OCI-LY7 (cell line): ENCODE measurements around the gene CLCF1. TPM values are rescaled to one million over a fixed set of nuclear protein-coding genes. Genes with fewer than 3 reads are reported as not detected.

Source experiments
- BruUV-seq: library from RNA; stranded (reverse); fragments of 400-500 nt; replicated peaks from 2 replicates; lab custom pipeline; 2021; lab: Mats Ljungman, UMichigan
- CTCF ChIA-PET: fragments of 300-600 bp; sonication (Branson Sonifier 250); formaldehyde crosslinking; loops from one replicate; lab custom pipeline; 2022; ENCODE audit warnings: antibody characterized with exemption; ENCODE audit not compliant: unreplicated experiment; lab: Charles Lee
- POLR2A ChIA-PET: fragments of 300-600 bp; sonication (Branson Sonifier 250); formaldehyde crosslinking; loops from one replicate; lab custom pipeline; 2022; ENCODE audit warnings: antibody characterized with exemption; lab: Charles Lee
- DNase-seq: peaks from one replicate; pipeline ENCODE4 v3.0.0-alpha.2; 2015; ENCODE audit warnings: low spot score
- H2AFZ ChIP-seq: fragments of 200-600 bp; sonication (generic), shearing (Covaris generic); 2 replicates; pipeline ENCODE4 v1.6.1; 2014; ENCODE audit warnings: mild to moderate bottlenecking, antibody characterized with exemption, low read length, moderate library complexity
- H3K27ac ChIP-seq: fragments of 200-600 bp; sonication (generic); 2 replicates; pipeline ENCODE4 v1.5.1; 2014; ENCODE audit warnings: mixed run types, low read depth, mild to moderate bottlenecking, moderate library complexity, low read length, inconsistent platforms; ENCODE audit not compliant: poor library complexity, severe bottlenecking
- H3K36me3 ChIP-seq: fragments of 200-600 bp; sonication (generic); 2 replicates; pipeline ENCODE4 v1.6.1; 2014; ENCODE audit warnings: mild to moderate bottlenecking, antibody characterized with exemption, low read length, moderate library complexity, mixed read lengths; ENCODE audit not compliant: insufficient read depth
- H3K4me1 ChIP-seq: fragments of 200-600 bp; sonication (generic); 2 replicates; pipeline ENCODE4 v1.5.1; 2014; ENCODE audit warnings: mild to moderate bottlenecking, low read length; ENCODE audit not compliant: insufficient read depth, poor library complexity, severe bottlenecking
- H3K4me2 ChIP-seq: fragments of 200-600 bp; sonication (generic); 2 replicates; pipeline ENCODE4 v1.6.1; 2014; ENCODE audit warnings: mild to moderate bottlenecking, low read length
- H3K4me3 ChIP-seq: fragments of 200-600 bp; sonication (generic); 2 replicates; pipeline ENCODE4 v1.5.1; 2014; ENCODE audit warnings: mild to moderate bottlenecking, low read depth, low read length; ENCODE audit not compliant: poor library complexity, severe bottlenecking
- H3K79me2 ChIP-seq: fragments of 200-600 bp; sonication (generic); 2 replicates; pipeline ENCODE4 v1.6.1; 2016; ENCODE audit warnings: low read depth, mild to moderate bottlenecking, low read length, moderate library complexity, mixed read lengths; ENCODE audit not compliant: insufficient read depth
- H3K9me2 ChIP-seq: fragments of 200-600 bp; sonication (generic); 2 replicates; pipeline ENCODE4 v1.6.1; 2016; ENCODE audit warnings: mild to moderate bottlenecking, low read length, mixed read lengths; ENCODE audit not compliant: insufficient read depth
- H3K9me3 ChIP-seq: fragments of 200-600 bp; sonication (generic); 2 replicates; pipeline ENCODE4 v1.6.1; 2014; ENCODE audit warnings: mild to moderate bottlenecking, mixed run types, low read length, mixed read lengths
- H4K20me1 ChIP-seq: fragments of 200-600 bp; sonication (generic); 2 replicates; pipeline ENCODE4 v1.6.1; 2014; ENCODE audit warnings: mild to moderate bottlenecking, antibody characterized with exemption, low read length, moderate library complexity, mixed read lengths; ENCODE audit not compliant: insufficient read depth
- EZH2phosphoT487 ChIP-seq: fragments of 200-600 bp; sonication (generic); IDR thresholded peaks from 2 replicates; pipeline ENCODE4 v1.6.1; 2018; ENCODE audit warnings: low read depth, borderline replicate concordance, mild to moderate bottlenecking, mixed run types, antibody characterized with exemption, low read length, moderate library complexity, mixed read lengths
- intact Hi-C: fragments of 100-400 bp; cut with micrococcal nuclease; formaldehyde crosslinking; loops from one replicate; pipeline ENCODE4 v1.10.0; 2022; ENCODE audit not compliant: unreplicated experiment
- total RNA-seq, 2 experiments: library from RNA; depleted of rRNA in 1 of 2; stranded (reverse); fragments of >200 nt in 1 of 2; shearing (Covaris generic) in 1 of 2; gene quantifications; 2 replicates each; pipeline ENCODE4 v1.2.3, GENCODE V29; 2014 to 2022
- TF ChIP-seq, protein P1 (sequence below): fragments of 200-600 bp; sonication (generic); conservative IDR thresholded peaks from 2 replicates; pipeline ENCODE4 v1.5.1; 2014; ENCODE audit warnings: mild to moderate bottlenecking, antibody characterized with exemption, low read length, moderate library complexity, mixed read lengths

Gene CLCF1
- total RNA-seq, 2 experiments from 2014 or later, result 0.34 to 0.35 TPM

DNA sequence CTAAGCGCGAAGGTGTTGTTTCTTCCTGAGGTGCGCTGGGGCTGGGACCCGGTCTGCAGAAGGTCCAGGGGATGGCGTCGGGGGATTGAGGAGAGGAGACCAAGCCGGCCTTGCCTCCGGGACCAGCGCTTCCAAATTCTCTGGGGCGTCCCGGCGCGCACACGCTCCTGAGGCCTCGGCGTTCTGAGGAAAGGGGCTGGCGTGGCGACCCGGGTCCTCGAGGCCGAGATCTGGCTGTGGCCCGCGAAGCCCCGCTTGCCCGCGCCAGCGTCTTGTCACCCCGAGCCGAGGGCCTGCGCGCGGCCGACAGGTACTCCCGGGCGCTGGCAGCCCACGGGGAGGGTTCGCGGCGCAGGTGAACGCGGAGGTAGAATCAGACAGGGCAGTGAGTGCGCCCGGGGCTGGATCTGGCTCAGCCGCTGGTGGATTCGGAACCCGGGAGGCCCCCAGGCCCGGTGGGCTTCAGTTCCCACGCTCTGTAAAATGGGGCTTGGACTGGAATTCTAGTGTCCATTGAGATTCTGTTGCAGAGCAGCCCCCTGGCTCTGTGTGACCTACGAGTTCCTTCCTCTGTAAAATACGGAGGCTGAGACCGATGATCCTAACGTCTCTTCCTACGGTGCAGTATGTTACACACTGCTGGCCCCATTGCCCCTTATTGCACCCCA lies 55.4 kb downstream of the CLCF1 start:
- no peak for DNase-seq
- peak overlapping the region; percentile 78 for H3K4me3 ChIP-seq
- intact Hi-C loops, result loop anchor here (1.0 kb wide), 5 partner anchors 30 to 237 kb away; partner anchors contain the start of gene GRK2

DNA sequence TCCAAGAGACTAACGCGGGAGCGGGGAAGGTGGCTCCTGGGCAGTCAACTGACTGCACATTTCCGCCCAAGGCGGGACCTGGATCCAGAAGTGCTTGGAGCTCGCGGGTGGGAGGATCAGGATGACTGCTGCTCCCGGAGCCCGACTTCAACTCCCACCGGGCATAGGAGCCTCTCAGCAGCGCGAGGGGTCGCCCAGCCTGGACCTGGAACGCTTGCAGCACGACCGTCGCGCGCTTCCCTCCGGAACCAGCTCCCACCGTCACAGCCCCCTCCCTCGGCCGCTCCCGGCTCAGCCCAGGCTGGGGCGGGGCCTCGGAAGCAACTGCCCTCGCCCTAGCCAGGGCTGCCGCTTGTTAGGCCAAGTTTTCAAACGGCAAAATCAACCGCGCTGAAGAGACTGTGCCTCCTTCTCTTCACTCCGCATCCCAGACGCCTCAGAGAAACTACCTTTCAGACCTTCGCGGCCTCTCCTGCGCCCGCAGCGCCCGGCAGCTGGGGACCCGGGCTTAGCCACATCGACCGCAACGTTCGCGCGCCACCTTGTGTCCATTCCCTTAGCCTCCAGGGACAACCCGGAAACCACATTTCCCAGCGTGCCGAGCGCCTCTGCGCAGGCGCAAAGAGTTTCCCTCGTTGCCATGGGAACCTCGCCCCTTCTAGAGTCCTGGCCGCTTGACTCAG lies 56.1 kb downstream of the CLCF1 start:
- peak; percentile 99 for DNase-seq
- H2AFZ ChIP-seq, result peak overlapping the region; percentile 85
- peaks cover 13% of the 10 kb centered on the region for H3K4me1 ChIP-seq
- peak overlapping the region; percentile 78 for H3K4me3 ChIP-seq
- ChIA-PET POLR2A (interaction anchor here (0.7 to 1.4 kb wide), 3 partner anchors 32 to 50 kb away, joined by 3 to 5 read pairs (median 4); no protein-coding TSS in a partner anchor), CTCF (interaction anchor here (0.8 to 1.2 kb wide), 3 partner anchors 51 to 198 kb away, joined by 4 to 8 read pairs (median 5); partner anchors contain the start of genes GRK2 and KDM2A)
- TF ChIP-seq, protein P1, sequence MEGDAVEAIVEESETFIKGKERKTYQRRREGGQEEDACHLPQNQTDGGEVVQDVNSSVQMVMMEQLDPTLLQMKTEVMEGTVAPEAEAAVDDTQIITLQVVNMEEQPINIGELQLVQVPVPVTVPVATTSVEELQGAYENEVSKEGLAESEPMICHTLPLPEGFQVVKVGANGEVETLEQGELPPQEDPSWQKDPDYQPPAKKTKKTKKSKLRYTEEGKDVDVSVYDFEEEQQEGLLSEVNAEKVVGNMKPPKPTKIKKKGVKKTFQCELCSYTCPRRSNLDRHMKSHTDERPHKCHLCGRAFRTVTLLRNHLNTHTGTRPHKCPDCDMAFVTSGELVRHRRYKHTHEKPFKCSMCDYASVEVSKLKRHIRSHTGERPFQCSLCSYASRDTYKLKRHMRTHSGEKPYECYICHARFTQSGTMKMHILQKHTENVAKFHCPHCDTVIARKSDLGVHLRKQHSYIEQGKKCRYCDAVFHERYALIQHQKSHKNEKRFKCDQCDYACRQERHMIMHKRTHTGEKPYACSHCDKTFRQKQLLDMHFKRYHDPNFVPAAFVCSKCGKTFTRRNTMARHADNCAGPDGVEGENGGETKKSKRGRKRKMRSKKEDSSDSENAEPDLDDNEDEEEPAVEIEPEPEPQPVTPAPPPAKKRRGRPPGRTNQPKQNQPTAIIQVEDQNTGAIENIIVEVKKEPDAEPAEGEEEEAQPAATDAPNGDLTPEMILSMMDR, result peak; percentile 89
- TF ChIP-seq EZH2phosphoT487, result no peak
- H3K4me2 ChIP-seq, result peak overlapping the region; percentile 95
- no peaks in the 10 kb centered on the region for H3K79me2 ChIP-seq
- H3K9me2 ChIP-seq, result no peaks in the 10 kb centered on the region
- no peaks in the 10 kb centered on the region for H3K36me3 ChIP-seq
- no peaks in the 10 kb centered on the region for H4K20me1 ChIP-seq
- TSS peak; percentile 85 for BruUV-seq
- peak overlapping the region; percentile 93 for H3K27ac ChIP-seq
- intact Hi-C loops, result loop anchor here (1.0 kb wide), 5 partner anchors 29 to 236 kb away; partner anchors contain the start of gene GRK2
- no peaks in the 10 kb centered on the region for H3K9me3 ChIP-seq

More for the DNA sequence above, 55.4 kb downstream of the CLCF1 start:
- Histone ChIP-seq H3K4me1 (peaks cover 13% of the 10 kb centered on the region), H3K4me2 (peak overlapping the region; percentile 95), H3K9me2 (no peaks in the 10 kb centered on the region), H3K9me3 (no peaks in the 10 kb centered on the region), H3K36me3 (no peaks in the 10 kb centered on the region), H3K79me2 (no peaks in the 10 kb centered on the region), H2AFZ (peak overlapping the region; percentile 78), H3K27ac (no peak overlapping the region), H4K20me1 (no peaks in the 10 kb centered on the region)
- ChIA-PET CTCF (no interaction called here), POLR2A (interaction anchor here (0.7 to 1.4 kb wide), 2 partner anchors 31 to 37 kb away, joined by 3 to 5 read pairs; no protein-coding TSS in a partner anchor)
- BruUV-seq, result no TSS peak
- TF ChIP-seq EZH2phosphoT487, result no peak
- TF ChIP-seq, protein P1, result no peak; the same call in 1 of the 2 replicates
